Esophagus squamous epithelium (tissue), 4 donors: Measurements from ENCODE around the gene OR11H1.
"Not testable (repeated sequence)": the region's sequence is repeated elsewhere in the genome, so short reads cannot be mapped to it uniquely, and the experiment has no call there.

Source experiments
- POLR2A ChIP-seq, 4 donors: fragments of 450-650 bp; IDR thresholded peaks; one replicate each; pipeline ENCODE4 v1.6.1; 2017; ENCODE audit warnings: antibody characterized with exemption in 4 of 4, mild to moderate bottlenecking in 4 of 4, moderate library complexity in 3 of 4
- TF ChIP-seq, protein P1 (sequence below), 6 experiments: fragments of 450-650 bp in 4 of 6; fragments of 200-600 bp in 2 of 6; sonication (generic) in 2 of 6; IDR thresholded peaks; one replicate each; pipeline ENCODE4 v1.5.1; 2016 to 2019; ENCODE audit warnings: antibody characterized with exemption in 6 of 6, mild to moderate bottlenecking in 4 of 6, moderate library complexity in 4 of 6

GRCh38 chr22:15553767-15554166 lies 25.8 kb downstream of the OR11H1 start:
- TF ChIP-seq, protein P1, sequence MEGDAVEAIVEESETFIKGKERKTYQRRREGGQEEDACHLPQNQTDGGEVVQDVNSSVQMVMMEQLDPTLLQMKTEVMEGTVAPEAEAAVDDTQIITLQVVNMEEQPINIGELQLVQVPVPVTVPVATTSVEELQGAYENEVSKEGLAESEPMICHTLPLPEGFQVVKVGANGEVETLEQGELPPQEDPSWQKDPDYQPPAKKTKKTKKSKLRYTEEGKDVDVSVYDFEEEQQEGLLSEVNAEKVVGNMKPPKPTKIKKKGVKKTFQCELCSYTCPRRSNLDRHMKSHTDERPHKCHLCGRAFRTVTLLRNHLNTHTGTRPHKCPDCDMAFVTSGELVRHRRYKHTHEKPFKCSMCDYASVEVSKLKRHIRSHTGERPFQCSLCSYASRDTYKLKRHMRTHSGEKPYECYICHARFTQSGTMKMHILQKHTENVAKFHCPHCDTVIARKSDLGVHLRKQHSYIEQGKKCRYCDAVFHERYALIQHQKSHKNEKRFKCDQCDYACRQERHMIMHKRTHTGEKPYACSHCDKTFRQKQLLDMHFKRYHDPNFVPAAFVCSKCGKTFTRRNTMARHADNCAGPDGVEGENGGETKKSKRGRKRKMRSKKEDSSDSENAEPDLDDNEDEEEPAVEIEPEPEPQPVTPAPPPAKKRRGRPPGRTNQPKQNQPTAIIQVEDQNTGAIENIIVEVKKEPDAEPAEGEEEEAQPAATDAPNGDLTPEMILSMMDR (IDR thresholded peaks at IDR 0.05): not testable (repeated sequence)
- not testable (repeated sequence) for TF ChIP-seq POLR2A (IDR thresholded peaks at IDR 0.05)
